ENCODE measurements around the gene PLA2G15.

- no peak for TF ChIP-seq CTCF (IDR thresholded peaks at IDR 0.05)
- TF ChIP-seq EP300 (IDR thresholded peaks at IDR 0.05): no peak
- no peak for TF ChIP-seq POLR2AphosphoS5 (IDR thresholded peaks at IDR 0.05)
Measured at GRCh38 chr16:68288252-68288650, 43.1 kb downstream of the PLA2G15 start.

Measured in esophagus muscularis mucosa (tissue), 4 donors.